GM19238 (cell line): Measurements from ENCODE around the gene SEZ6.

Source experiments
- DNase-seq: peaks from one replicate; pipeline ENCODE4 v3.0.0; 2011; ENCODE audit warnings: low spot score; ENCODE audit not compliant: insufficient read length

Gene SEZ6

GRCh38 chr17:29005936-29006511 lies at the start of gene SEZ6:
SEZ6 (minus strand) TSS chr17:29006033; CDS start chr17:29005869, 164 bp downstream.
- DNase-seq = peak; percentile 73

GRCh38 chr17:29054835-29055234 lies 49.0 kb upstream of the SEZ6 start:
- no peak for DNase-seq

GRCh38 chr17:29051731-29052130 lies 45.9 kb upstream of the SEZ6 start:
- no peak for DNase-seq

- DNase-seq = no peak
These were observed 45.4 kb upstream of the SEZ6 start for GRCh38 chr17:29051194-29051593.

- DNase-seq = no peak
These were observed 44.3 kb upstream of the SEZ6 start for GRCh38 chr17:29050176-29050575.

GRCh38 chr17:29049541-29050145 lies 43.8 kb upstream of the SEZ6 start:
- no peak for DNase-seq

GRCh38 chr17:29048440-29049368 lies 42.9 kb upstream of the SEZ6 start:
- DNase-seq = no peak

GRCh38 chr17:29046473-29046839 lies 40.6 kb upstream of the SEZ6 start:
- DNase-seq = no peak

GRCh38 chr17:29045734-29046472 lies 40.1 kb upstream of the SEZ6 start:
- no peak for DNase-seq

GRCh38 chr17:29045026-29045425 lies 39.2 kb upstream of the SEZ6 start:
- DNase-seq = no peak

GRCh38 chr17:29043539-29044145 lies 37.8 kb upstream of the SEZ6 start:
- DNase-seq = no peak

GRCh38 chr17:29042679-29043538 lies 37.1 kb upstream of the SEZ6 start, which contains the start of gene PIPOX:
PIPOX (plus strand) TSS chr17:29043141; CDS start chr17:29043226, 85 bp downstream.
- no peak for DNase-seq

GRCh38 chr17:29042026-29042678 lies 36.3 kb upstream of the SEZ6 start:
- DNase-seq = no peak

- DNase-seq = no peak
These were observed 35.7 kb upstream of the SEZ6 start for GRCh38 chr17:29041571-29041970.

- DNase-seq = no peak
These were observed 35.3 kb upstream of the SEZ6 start for GRCh38 chr17:29041091-29041490.

- DNase-seq = no peak
These were observed 34.1 kb upstream of the SEZ6 start for GRCh38 chr17:29039764-29040598.

- DNase-seq = no peak
These were observed 32.4 kb upstream of the SEZ6 start for GRCh38 chr17:29038085-29038795.

- DNase-seq = no peak
These were observed 31.9 kb upstream of the SEZ6 start for GRCh38 chr17:29037739-29038084.
